GM23248 (cell line): ENCODE measurements around the gene TNNT1.

Experiments used
- EZH2 ChIP-seq: fragments of 200-600 bp; sonication (generic); IDR thresholded peaks from 2 replicates; pipeline ENCODE4 v1.6.1; 2018; ENCODE audit warnings: antibody characterized with exemption, mild to moderate bottlenecking; ENCODE audit not compliant: insufficient read depth, poor library complexity, severe bottlenecking
- EZH2phosphoT487 ChIP-seq: fragments of 200-600 bp; sonication (generic); IDR thresholded peaks from 2 replicates; pipeline ENCODE4 v1.6.1; 2018; ENCODE audit warnings: antibody characterized with exemption, moderate library complexity, mild to moderate bottlenecking, low read depth; ENCODE audit not compliant: insufficient read depth

GRCh38 chr19:55156202-55157063, 7.4 kb upstream of the TNNT1 start:
- TF ChIP-seq EZH2phosphoT487, result no peak
- TF ChIP-seq EZH2, result peak; percentile 39
